Duodenal mucosa (tissue), 2 donors: Measurements from ENCODE around the gene LCAT.

Experiments used
- H3K27ac ChIP-seq: one replicate; pipeline ENCODE4 v1.7.0; 2013; ENCODE audit warnings: low read depth, low read length
- H3K27me3 ChIP-seq, 2 donors: one replicate each; pipeline ENCODE4 v1.7.0; 2013; ENCODE audit warnings: low read length in 2 of 2, control low read depth in 1 of 2; ENCODE audit not compliant: insufficient read depth in 2 of 2, control insufficient read depth in 1 of 2
- H3K36me3 ChIP-seq, 2 donors: one replicate each; pipeline ENCODE4 v1.7.0; 2013; ENCODE audit warnings: low read length in 2 of 2, control low read depth in 1 of 2; ENCODE audit not compliant: insufficient read depth in 2 of 2, control insufficient read depth in 1 of 2
- H3K4me1 ChIP-seq, 2 donors: one replicate each; pipeline ENCODE4 v1.7.0; 2013; ENCODE audit warnings: low read length in 2 of 2, control low read depth in 1 of 2; ENCODE audit not compliant: insufficient read depth in 2 of 2, control insufficient read depth in 1 of 2
- H3K4me3 ChIP-seq, 2 donors: one replicate each; pipeline ENCODE4 v1.7.0; 2013; ENCODE audit warnings: low read length in 2 of 2, low read depth in 1 of 2
- H3K9ac ChIP-seq, 2 donors: one replicate each; pipeline ENCODE4 v1.7.0; 2013; ENCODE audit warnings: low read length in 2 of 2, low read depth in 1 of 2
- H3K9me3 ChIP-seq, 2 donors: one replicate each; pipeline ENCODE4 v1.7.0; 2013; ENCODE audit warnings: low read length in 2 of 2, control low read depth in 1 of 2; ENCODE audit not compliant: control insufficient read depth in 1 of 2

Gene LCAT

DNA sequence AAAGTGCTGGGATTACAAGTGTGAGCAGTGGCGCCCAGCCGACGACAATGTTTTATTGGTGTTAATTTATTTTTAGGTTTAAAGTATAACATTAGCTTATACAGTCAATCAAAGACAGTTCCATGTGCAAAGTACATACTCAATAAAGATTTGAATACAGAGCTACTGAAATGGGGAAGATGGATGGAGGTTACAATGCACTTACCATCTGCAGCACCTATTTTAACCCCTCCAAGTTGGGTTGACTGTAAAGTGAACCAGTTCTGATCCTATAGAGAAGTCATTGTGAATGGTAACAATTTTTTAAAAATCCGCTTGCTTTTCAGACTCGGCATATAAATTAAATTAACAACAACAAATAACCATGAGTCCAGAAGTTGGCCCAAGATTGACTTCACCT, 51.5 kb downstream of the LCAT start:
- Histone ChIP-seq H3K4me3 (peak overlapping the region; percentile 73), H3K27ac (no peak overlapping the region), H3K4me1 (peaks cover 9 to 17% of the 10 kb centered on the region in 2 donors), H3K9ac (peak overlapping the region; percentile 25 to 54), H3K27me3 (no peaks in the 10 kb centered on the region), H3K9me3 (no peaks in the 10 kb centered on the region), H3K36me3 (peaks cover 0 to 3% of the 10 kb centered on the region in 2 donors)
